HG02981 (cell line): ENCODE results near the gene RYR3.
"Not testable (repeated sequence)": the region's sequence is repeated elsewhere in the genome, so short reads cannot be mapped to it uniquely, and the experiment has no call there.

Source experiments
- ATAC-seq: cut with Tn5 transposase; IDR thresholded peaks from one replicate; pipeline ENCODE4 v1.9.1; 2021; ENCODE audit warnings: mild to moderate bottlenecking, moderate library complexity; ENCODE audit not compliant: unreplicated experiment

RYR3 gene

DNA sequence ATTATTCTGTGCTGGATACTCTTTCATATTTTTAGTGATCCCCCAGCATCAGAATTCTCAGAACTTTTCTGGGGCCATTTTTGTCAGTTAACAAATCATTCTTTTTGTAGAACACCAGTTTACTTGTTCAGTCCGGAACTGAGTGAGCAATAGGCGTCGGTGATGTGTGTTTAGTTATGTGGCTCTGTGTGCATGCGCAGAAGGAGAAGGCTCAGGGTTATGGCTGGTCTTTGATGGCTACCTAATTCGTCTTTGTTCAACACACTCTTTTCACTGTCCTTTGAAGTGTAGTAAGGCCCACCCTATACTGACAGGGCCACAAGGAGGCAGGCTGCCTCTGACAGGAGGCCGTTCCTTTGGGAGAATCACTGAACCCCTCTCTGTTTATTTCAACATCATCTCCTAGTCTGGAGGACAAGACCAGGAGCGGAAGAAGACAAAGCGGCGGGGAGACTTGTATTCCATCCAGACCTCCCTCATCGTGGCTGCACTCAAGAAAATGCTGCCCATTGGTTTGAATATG is 499.4 kb downstream of the RYR3 start:
- ATAC-seq, result no peak

DNA sequence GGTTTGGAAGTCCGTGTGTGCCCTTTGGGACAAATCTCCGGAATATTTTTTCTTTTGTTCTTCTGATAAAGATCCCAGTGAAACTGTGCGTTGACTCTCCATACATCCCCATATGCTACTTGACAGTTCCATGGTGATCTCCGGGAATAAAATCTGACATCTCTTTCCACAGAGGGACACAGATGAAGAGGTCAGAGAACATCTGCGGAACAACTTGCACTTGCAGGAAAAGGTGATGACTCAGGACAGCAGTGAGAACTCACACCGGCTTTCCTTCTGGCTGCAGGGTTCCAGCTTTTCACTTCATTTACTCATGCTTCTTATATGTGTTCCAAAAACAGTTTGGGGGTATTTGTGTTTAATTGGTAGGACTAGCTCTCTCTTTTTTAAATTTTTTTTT is 500.0 kb downstream of the RYR3 start:
- no peak for ATAC-seq

- no peak for ATAC-seq
Observed at GRCh38 chr15:33813891-33814290, 503.1 kb downstream of the RYR3 start.

- not testable (repeated sequence) for ATAC-seq
Observed at GRCh38 chr15:33819499-33819898, 508.7 kb downstream of the RYR3 start.

GRCh38 chr15:33822479-33822878 is 511.7 kb downstream of the RYR3 start:
- ATAC-seq, result no peak

GRCh38 chr15:33823119-33823518 is 512.4 kb downstream of the RYR3 start:
- ATAC-seq, result no peak

DNA sequence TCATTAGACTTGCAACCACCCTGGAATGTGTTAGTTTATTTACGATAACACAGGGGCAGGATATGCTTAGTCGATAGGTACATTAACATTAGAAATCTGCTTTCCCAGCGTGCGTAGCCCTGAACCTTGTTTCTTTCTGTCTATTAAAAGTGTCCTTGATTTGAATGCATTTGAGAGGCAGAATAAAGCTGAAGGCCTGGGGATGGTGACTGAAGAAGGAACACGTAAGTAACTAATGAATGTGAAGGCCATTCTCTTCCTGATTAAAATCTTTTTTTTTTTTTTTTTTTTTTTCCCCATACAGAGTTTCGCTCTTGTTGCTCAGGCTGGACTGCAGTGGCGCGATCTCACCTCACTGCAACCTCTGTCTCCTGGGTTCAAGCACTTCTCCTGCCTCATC is 514.7 kb downstream of the RYR3 start:
- ATAC-seq, result no peak

GRCh38 chr15:33826201-33826600 is 515.4 kb downstream of the RYR3 start:
- ATAC-seq, result no peak

DNA sequence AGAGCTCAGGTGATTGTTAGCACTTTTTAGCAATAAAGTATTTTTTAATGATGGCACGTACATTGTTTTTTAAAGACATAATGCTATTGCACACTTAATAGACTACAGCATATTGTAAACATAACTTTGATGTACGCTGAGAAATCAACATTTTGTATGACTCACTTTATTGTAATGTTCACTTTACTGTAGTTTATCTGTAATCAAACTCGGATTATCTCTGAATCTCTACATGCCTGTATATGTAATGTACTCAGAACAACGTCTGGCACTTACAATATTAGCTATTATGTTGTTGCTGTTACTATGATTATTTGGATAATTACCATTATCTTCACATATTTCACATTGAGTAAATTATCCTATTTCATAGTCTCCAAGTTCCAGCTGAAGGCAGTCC is 519.6 kb downstream of the RYR3 start:
- ATAC-seq, result no peak

- ATAC-seq, result no peak
Observed at GRCh38 chr15:33831646-33832045, 520.9 kb downstream of the RYR3 start.

DNA sequence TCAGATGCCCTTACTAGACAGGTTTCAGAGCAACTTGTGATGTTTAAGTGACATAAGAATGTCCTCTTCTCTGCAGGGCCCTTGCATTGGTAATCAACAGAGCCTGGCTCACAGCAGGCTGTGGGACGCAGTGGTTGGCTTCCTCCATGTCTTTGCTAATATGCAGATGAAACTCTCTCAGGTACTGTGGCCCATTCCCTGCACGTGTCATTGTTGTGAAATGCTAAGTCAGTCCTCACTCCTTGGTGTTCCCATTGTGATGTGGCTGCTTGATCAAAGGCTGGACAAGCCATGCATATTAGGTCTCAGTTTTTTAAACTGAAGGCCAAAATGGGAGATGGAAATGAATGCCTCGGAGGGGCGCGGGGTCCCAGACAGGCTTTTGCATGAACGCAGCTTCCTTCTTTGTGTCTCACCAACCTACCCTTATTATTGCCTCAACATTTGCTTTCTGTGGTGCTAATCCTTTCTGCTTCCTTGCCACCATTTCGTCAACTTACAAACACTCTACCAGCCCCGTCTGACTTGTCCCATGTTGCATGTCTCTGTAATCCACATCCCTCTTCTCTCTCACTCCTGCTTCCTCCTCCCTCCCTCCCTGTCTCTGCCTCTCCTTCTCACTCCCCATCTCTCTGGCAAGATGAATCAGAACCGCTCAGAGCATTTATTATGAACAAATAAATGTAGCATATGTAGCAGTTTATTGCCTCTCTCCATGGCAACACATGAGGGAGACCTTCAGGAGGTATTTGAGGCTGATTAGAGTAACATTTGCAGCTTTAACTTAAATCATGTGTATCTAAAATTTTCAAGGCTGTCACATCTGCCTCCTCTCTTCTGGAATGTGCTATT is 524.4 kb downstream of the RYR3 start:
- ATAC-seq, result no peak

- ATAC-seq, result no peak
Observed at GRCh38 chr15:33837294-33837693, 526.5 kb downstream of the RYR3 start.

GRCh38 chr15:33839540-33839939 is 528.8 kb downstream of the RYR3 start:
- ATAC-seq, result no peak

GRCh38 chr15:33840615-33841014 is 529.8 kb downstream of the RYR3 start:
- no peak for ATAC-seq

DNA sequence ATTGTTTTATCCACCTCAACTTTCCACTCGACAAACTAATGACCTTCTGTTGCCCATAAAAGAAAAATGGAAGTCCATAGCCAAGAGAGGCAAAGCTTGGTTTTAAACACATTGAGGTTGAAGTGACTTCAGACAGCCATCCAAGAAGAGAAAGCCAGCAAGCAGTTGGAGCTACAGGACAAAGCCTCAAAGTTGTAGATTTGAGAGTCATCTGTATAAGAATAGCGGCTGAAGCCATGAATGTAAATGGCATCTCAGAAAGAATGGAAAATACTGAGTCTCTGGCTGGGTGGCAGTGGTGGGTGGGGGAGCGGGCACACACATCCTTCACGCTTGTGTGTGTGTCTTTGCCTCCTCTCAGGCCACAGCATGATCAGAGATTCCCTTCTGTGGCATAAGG is 533.4 kb downstream of the RYR3 start:
- no peak for ATAC-seq

DNA sequence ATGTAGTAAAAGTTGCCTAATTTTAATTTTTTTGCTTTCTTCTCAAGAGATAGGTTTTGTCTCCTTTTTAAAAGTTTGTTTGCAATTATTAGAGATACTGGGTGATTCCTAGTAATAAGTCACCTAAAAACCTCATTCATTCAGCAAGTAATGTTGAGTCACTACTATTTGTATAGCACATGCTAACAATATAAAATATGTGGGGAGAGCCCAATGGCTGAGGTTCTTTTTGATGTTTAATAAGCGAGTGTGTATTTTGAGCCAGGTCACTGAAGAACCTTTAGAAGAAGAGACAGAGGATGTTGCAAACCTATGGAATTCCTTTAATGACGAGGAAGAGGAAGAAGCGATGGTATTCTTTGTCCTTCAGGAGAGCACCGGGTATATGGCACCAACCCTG is 533.8 kb downstream of the RYR3 start:
- ATAC-seq, result no peak

DNA sequence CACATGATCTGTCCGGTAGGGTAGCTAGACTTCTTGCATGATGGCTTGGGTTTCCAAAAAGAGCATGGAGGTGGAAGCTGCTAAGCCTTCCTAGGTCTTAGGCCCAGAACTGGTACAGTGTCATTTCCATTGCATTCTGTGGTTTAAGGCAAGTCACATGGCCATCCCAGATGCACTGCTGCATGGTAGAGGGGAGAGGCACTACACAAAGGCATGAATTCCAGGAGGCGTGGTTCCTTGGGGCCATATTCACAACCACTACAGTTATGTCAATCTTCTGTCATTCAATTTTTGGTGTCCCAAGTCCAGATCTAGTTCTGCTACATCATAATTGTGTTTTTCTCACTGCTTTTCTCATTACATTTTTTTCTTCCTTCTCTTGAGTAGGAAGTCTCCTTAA is 535.4 kb downstream of the RYR3 start:
- ATAC-seq, result no peak

GRCh38 chr15:33846862-33847261 is 536.1 kb downstream of the RYR3 start:
- no peak for ATAC-seq

- no peak for ATAC-seq
Observed at GRCh38 chr15:33848011-33848410, 537.2 kb downstream of the RYR3 start.

DNA sequence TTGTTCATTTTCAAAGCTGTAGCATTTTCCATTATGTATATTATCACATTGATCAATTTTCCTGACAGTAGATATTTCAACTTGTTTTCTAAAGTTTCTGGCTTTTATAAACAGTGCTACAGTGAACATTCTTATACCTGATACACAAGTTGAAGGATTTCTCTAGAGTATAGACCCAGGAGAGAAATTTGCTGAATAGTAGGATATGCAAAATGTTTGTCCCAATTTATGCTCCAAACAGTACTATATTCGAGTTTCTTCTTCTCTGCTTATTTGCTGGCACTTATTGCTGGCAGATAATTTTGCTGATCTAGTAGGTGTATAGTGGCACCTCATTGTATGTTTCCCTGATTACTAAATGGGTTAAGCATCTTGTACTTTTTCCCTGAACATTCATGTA is 540.3 kb downstream of the RYR3 start:
- ATAC-seq, result no peak

- no peak for ATAC-seq
Observed at GRCh38 chr15:33852094-33852493, 541.3 kb downstream of the RYR3 start.

GRCh38 chr15:33852570-33852969 is 541.8 kb downstream of the RYR3 start:
- ATAC-seq, result no peak

DNA sequence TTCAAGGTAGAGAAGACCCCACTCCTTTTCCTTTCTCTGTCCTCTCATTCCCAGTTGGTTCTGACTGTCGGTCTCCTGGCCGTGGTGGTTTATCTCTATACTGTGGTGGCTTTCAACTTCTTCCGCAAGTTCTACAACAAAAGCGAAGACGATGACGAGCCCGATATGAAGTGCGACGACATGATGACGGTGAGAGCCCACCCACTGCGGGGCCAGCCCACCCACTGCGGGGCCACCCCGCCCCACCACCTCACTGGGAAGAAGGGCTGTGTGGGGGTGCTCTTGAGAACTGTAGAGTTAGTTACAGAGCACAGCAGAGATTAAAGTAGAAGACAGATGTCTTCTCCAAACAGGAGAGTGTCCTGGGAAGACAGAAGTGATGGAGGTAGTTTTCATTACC is 547.0 kb downstream of the RYR3 start:
- ATAC-seq, result no peak
